ENCODE measurements around the gene GRB2. TPM values are rescaled to one million over a fixed set of nuclear protein-coding genes. Genes with fewer than 3 reads are reported as not detected.

Gene GRB2
- total and polyA plus RNA-seq, 10 of the 15 experiments (the other 5 are each of a cell fraction or from before 2014, with no cell fraction given), result 113 to 268 (median 158) TPM

GRCh38 chr17:75386430-75386829 lies 19.0 kb downstream of the GRB2 start:
- TF ChIP-seq NKRF (conservative IDR thresholded peaks at IDR 0.05) (no peak), NFYB (IDR thresholded peaks at IDR 0.05; ENCODE audit: insufficient read depth, low read depth, low read length) (no peak), ZNF687 (IDR thresholded peaks at IDR 0.05) (no peak), TCF3 (IDR thresholded peaks at IDR 0.05; ENCODE audit: borderline replicate concordance, insufficient read depth, low read depth, low read length) (no peak), SP1 (IDR thresholded peaks at IDR 0.05; ENCODE audit: low read depth, low read length) (no peak)
- DNase-seq (ENCODE audit: low read depth, low spot score), result no peak
- Histone ChIP-seq H3K4me1 (ENCODE audit: control insufficient read depth, insufficient read depth, low read length) (no peaks in the 10 kb centered on the region), H3K4me3 (no peak overlapping the region), H3K27me3 (replicated peaks in 1 of 2; ENCODE audit: control insufficient read depth in 2 of 2, insufficient read depth in 2 of 2, low read length in 1 of 2) (no peaks in the 10 kb centered on the region), H3K9me3 (replicated peaks; ENCODE audit: control insufficient read depth, insufficient read depth, low read length) (no peaks in the 10 kb centered on the region), H3K36me3 (ENCODE audit: control insufficient read depth in 2 of 2, insufficient read depth in 2 of 2, low read length in 1 of 2) (peaks cover 10 to 25% of the 10 kb centered on the region in 2 experiments), H3K4me2 (ENCODE audit: control insufficient read depth, insufficient read depth) (no peak overlapping the region), H3K9ac (ENCODE audit: control insufficient read depth, insufficient read depth, low read length) (no peak overlapping the region), H4K20me1 (ENCODE audit: control insufficient read depth, insufficient read depth) (peaks cover 21% of the 10 kb centered on the region), H3K79me2 (ENCODE audit: control insufficient read depth, insufficient read depth, low read length) (peaks cover 90% of the 10 kb centered on the region), H3K27ac (ENCODE audit: control insufficient read depth, insufficient read depth) (no peak overlapping the region), H2AFZ (ENCODE audit: control insufficient read depth, low read depth, low read length) (no peak overlapping the region)
- ATAC-seq, result no peak
- RAD21 ChIA-PET (ENCODE audit: unreplicated experiment), result no interaction called here
- POLR2A ChIA-PET, result interaction anchor here (0.9 kb wide), 1 partner anchor 11 kb away, joined by 3 read pairs; no protein-coding TSS in a partner anchor
- CTCF ChIA-PET, result interaction anchor here (2.4 kb wide), 1 partner anchor 8 kb away, joined by 8 read pairs; no protein-coding TSS in a partner anchor
- SMC1A ChIA-PET (ENCODE audit: uncharacterized antibody, unreplicated experiment), result interaction anchor here (1.3 to 1.6 kb wide), 2 partner anchors 11 to 65 kb away, joined by 3 read pairs; no protein-coding TSS in a partner anchor
- BruUV-seq (replicated peaks), result no TSS peak
- in situ Hi-C loops (cut with MboI) (no loop called here), intact Hi-C loops (cut with micrococcal nuclease; ENCODE audit: unreplicated experiment) (no loop called here)
- FAIRE-seq, result no peak

Data from GM12878 (cell line).